Breast epithelium (tissue), 3 donors: ENCODE measurements around the gene NDOR1.

Source experiments
- CTCF ChIP-seq, 3 donors: fragments of 450-650 bp; IDR thresholded peaks; one replicate each; pipeline ENCODE4 v1.5.1; 2016 to 2017; ENCODE audit warnings: antibody characterized with exemption in 3 of 3, mild to moderate bottlenecking in 3 of 3, moderate library complexity in 3 of 3
- POLR2A ChIP-seq: fragments of 450-650 bp; IDR thresholded peaks from one replicate; pipeline ENCODE4 v1.6.1; 2016; ENCODE audit warnings: antibody characterized with exemption, mild to moderate bottlenecking, moderate library complexity
- POLR2AphosphoS5 ChIP-seq, 3 donors: sonication (generic); formaldehyde crosslinking; IDR thresholded peaks; one replicate each; pipeline ENCODE4 v1.6.1; 2017; ENCODE audit warnings: antibody characterized with exemption in 3 of 3

DNA sequence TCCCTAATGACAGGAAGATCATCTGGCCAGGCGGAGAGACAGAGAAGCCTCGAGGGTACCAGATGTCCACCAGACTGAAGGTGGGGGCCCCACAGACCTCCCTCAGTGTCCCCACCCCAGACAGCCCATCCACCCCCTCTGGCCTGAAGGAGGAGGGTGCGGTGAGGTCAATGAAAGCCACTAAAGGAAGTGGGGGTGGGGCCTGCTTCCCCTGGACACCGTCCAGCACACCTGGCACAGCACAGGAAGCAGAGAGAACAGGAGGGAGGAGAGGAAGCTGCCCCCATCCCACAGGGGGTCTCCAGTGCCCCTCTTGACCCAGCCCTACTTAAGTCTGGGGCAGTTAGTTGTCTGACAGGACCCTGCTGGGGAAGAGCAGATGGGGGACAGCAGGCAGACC lies 46.9 kb upstream of the NDOR1 start:
- no peak for TF ChIP-seq POLR2AphosphoS5 (IDR thresholded peaks at IDR 0.05)
- no peak for TF ChIP-seq CTCF (IDR thresholded peaks at IDR 0.05)
- no peak for TF ChIP-seq POLR2A
